ENCODE results near the gene EBNA1BP2. TPM values are rescaled to one million over a fixed set of nuclear protein-coding genes. Genes with fewer than 3 reads are reported as not detected.

Gene EBNA1BP2
- total RNA-seq, 1 experiment from 2014 or later: 274 TPM

DNA sequence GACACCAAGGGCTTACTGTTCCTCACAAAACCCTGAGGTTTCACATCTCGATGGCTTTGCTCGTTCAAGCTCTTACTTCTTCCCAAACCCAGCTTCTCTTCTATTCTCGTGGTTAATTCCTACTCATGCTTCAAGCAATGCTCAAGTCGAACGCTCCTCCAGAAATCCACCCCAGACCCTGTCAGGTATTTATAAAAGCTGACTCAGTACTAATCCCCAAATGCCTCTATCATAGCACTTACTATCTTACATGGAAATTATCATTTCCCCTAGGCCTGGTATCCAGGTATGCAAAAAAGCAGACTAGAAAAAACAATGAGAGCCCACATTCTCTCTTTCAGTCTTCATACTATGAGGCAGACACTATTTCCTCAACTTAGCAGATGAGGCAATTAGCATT is 6.3 kb downstream of the EBNA1BP2 start:
- H3K36me3 ChIP-seq (ENCODE audit: low read depth, low read length): peaks cover 73% of the 10 kb centered on the region
- H3K27me3 ChIP-seq (ENCODE audit: low read length): no peaks in the 10 kb centered on the region
- peaks cover 9% of the 10 kb centered on the region for H3K4me1 ChIP-seq (ENCODE audit: insufficient read depth, low read length)
- no peaks in the 10 kb centered on the region for H3K9me2 ChIP-seq (replicated peaks; ENCODE audit: low read length)
- no peak overlapping the region for H3K4me2 ChIP-seq (ENCODE audit: low read length)
- peaks cover 19% of the 10 kb centered on the region for H4K20me1 ChIP-seq (ENCODE audit: low read length)
- intact Hi-C loops (cut with micrococcal nuclease): loop anchor here (10.0 kb wide), 1 partner anchor 91 kb away; no protein-coding TSS in a partner anchor
- H3K79me2 ChIP-seq (ENCODE audit: low read length): peaks cover 37% of the 10 kb centered on the region
- H3F3A ChIP-seq (ENCODE audit: low read length, unreplicated experiment): no peaks in the 10 kb centered on the region
- POLR2A ChIA-PET (ENCODE audit: unreplicated experiment): no interaction called here
- BruUV-seq (replicated peaks): no TSS peak
- no peak for ATAC-seq
- TF ChIP-seq CTCF (conservative IDR thresholded peaks at IDR 0.05; ENCODE audit: low read depth, low read length) (no peak), EZH2phosphoT487 (IDR thresholded peaks at IDR 0.05; ENCODE audit: borderline replicate concordance, low read length) (no peak), EZH2 (IDR thresholded peaks at IDR 0.05; ENCODE audit: low read length, unreplicated experiment) (no peak)
- no peak overlapping the region for H3K9ac ChIP-seq (ENCODE audit: low read length)
- no peak overlapping the region for H3K27ac ChIP-seq (ENCODE audit: low read length)
- H3K4me3 ChIP-seq (ENCODE audit: low read length): no peak overlapping the region
- CTCF ChIA-PET: no interaction called here
- no peaks in the 10 kb centered on the region for H3K9me3 ChIP-seq (ENCODE audit: low read length)
- H2AFZ ChIP-seq (ENCODE audit: low read length): no peak overlapping the region
- DNase-seq: no peak

DNA sequence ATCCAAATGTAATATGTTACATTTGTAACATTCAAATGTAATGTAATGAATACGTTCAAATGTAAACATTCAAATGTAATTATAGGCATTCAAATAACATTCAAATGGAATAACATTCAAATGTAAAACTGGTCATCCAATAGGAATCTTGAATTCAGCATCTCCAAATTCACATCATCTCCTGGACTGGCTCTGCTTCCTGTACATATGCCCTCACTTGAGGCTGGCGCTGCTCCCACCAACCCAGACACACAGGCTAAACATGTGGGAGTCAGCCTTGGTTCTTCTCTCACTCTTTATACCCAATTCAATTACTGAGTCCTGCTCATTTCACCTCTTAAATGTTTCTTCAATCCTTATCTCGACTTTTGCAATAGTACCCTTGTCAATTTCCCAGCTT is 6.9 kb downstream of the EBNA1BP2 start:
- H3K9ac ChIP-seq (ENCODE audit: low read length): no peak overlapping the region
- no peak overlapping the region for H3K4me3 ChIP-seq (ENCODE audit: low read length)
- H3K9me3 ChIP-seq (ENCODE audit: low read length): no peaks in the 10 kb centered on the region
- POLR2A ChIA-PET (ENCODE audit: unreplicated experiment): interaction anchor here (0.6 kb wide), 1 partner anchor 242 kb away, joined by 3 read pairs; no protein-coding TSS in a partner anchor
- no peak overlapping the region for H2AFZ ChIP-seq (ENCODE audit: low read length)
- H3K4me2 ChIP-seq (ENCODE audit: low read length): no peak overlapping the region
- CTCF ChIA-PET: no interaction called here
- H3K79me2 ChIP-seq (ENCODE audit: low read length): peaks cover 31% of the 10 kb centered on the region
- intact Hi-C loops (cut with micrococcal nuclease): loop anchor here (10.0 kb wide), 1 partner anchor 90 kb away; no protein-coding TSS in a partner anchor
- no peaks in the 10 kb centered on the region for H3K27me3 ChIP-seq (ENCODE audit: low read length)
- DNase-seq: no peak
- H3K4me1 ChIP-seq (ENCODE audit: insufficient read depth, low read length): peaks cover 3% of the 10 kb centered on the region
- no TSS peak for BruUV-seq (replicated peaks)
- TF ChIP-seq EZH2phosphoT487 (IDR thresholded peaks at IDR 0.05; ENCODE audit: borderline replicate concordance, low read length) (no peak), CTCF (conservative IDR thresholded peaks at IDR 0.05; ENCODE audit: low read depth, low read length) (no peak), EZH2 (IDR thresholded peaks at IDR 0.05; ENCODE audit: low read length, unreplicated experiment) (no peak)
- H3K36me3 ChIP-seq (ENCODE audit: low read depth, low read length): peaks cover 69% of the 10 kb centered on the region
- no peak for ATAC-seq
- no peak overlapping the region for H3K27ac ChIP-seq (ENCODE audit: low read length)
- no peaks in the 10 kb centered on the region for H3K9me2 ChIP-seq (replicated peaks; ENCODE audit: low read length)
- H4K20me1 ChIP-seq (ENCODE audit: low read length): peaks cover 13% of the 10 kb centered on the region
- no peaks in the 10 kb centered on the region for H3F3A ChIP-seq (ENCODE audit: low read length, unreplicated experiment)

DNA sequence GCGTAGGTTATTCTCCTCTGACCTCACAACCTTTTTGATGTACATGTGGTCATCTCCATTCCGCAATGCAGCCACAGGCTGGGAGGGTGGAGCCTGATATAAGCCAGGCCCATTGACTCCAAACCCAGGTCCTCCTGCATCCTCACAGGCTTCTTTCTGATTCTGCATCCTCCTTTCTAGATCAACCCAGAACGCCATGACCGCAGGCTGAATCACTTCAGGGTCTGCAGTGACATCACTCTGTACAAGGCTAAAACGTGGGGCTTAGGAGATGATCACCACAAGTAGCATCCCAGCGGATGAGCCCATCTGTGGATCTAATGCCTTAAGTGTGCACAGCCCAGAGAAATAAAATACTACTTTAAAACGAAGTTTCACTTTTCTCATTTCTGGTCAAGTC is 16.1 kb downstream of the EBNA1BP2 start:
- Histone ChIP-seq H4K20me1 (ENCODE audit: low read length) (no peaks in the 10 kb centered on the region), H3F3A (ENCODE audit: low read length, unreplicated experiment) (no peaks in the 10 kb centered on the region), H3K79me2 (ENCODE audit: low read length) (no peaks in the 10 kb centered on the region), H3K4me3 (ENCODE audit: low read length) (no peak overlapping the region), H3K27ac (ENCODE audit: low read length) (no peak overlapping the region), H3K36me3 (ENCODE audit: low read depth, low read length) (no peaks in the 10 kb centered on the region), H3K27me3 (ENCODE audit: low read length) (no peaks in the 10 kb centered on the region), H3K9me3 (ENCODE audit: low read length) (no peaks in the 10 kb centered on the region), H3K4me2 (ENCODE audit: low read length) (no peak overlapping the region), H3K9me2 (replicated peaks; ENCODE audit: low read length) (no peaks in the 10 kb centered on the region), H3K9ac (ENCODE audit: low read length) (no peak overlapping the region), H3K4me1 (ENCODE audit: insufficient read depth, low read length) (no peaks in the 10 kb centered on the region), H2AFZ (ENCODE audit: low read length) (no peak overlapping the region)
- no peak for TF ChIP-seq EZH2 (IDR thresholded peaks at IDR 0.05; ENCODE audit: low read length, unreplicated experiment)
- no peak for TF ChIP-seq CTCF (conservative IDR thresholded peaks at IDR 0.05; ENCODE audit: low read depth, low read length)
- TF ChIP-seq EZH2phosphoT487 (IDR thresholded peaks at IDR 0.05; ENCODE audit: borderline replicate concordance, low read length): no peak
- intact Hi-C loops (cut with micrococcal nuclease): no loop called here
- DNase-seq (no peak), ATAC-seq (no peak)
- BruUV-seq (replicated peaks): no TSS peak
- CTCF ChIA-PET: interaction anchor here (0.6 kb wide), 1 partner anchor 32 kb away, joined by 3 read pairs; no protein-coding TSS in a partner anchor
- POLR2A ChIA-PET (ENCODE audit: unreplicated experiment): no interaction called here

Data from PC-3 (cell line).